ENCODE data around the gene ARSB.

- TF ChIP-seq CTCF (conservative IDR thresholded peaks at IDR 0.05 in 1 of 2, IDR thresholded peaks at IDR 0.05 in 1 of 2; ENCODE audit: low read depth in 1 of 2, low read length in 2 of 2) = no peak
- TF ChIP-seq EZH2 (IDR thresholded peaks at IDR 0.05; ENCODE audit: low read length, missing control alignments) = no peak
Measured at GRCh38 chr5:79014631-79015030, 29.5 kb upstream of the ARSB start.
